Activated T-helper 2 cell treated with anti-CD3 and anti-CD28 coated beads, Interferon-gamma antibody, Interleukin-2, Interleukin-4, amounts not matched to agents 10 μg/mL and 5 μg/mL and 100 μg/mL, durations not matched to agents 14 hours and 24 hours and 36 hours (primary cell): ENCODE measurements around the gene CHST11. TPM values are rescaled to one million over a fixed set of nuclear protein-coding genes. Genes with fewer than 3 reads are reported as not detected.

ENCODE experiments used
- DNase-seq: peaks from one replicate; pipeline ENCODE4 v3.0.0; 2021; ENCODE audit warnings: low spot score
- H3K27ac Mint-ChIP-seq: one replicate; pipeline ENCODE4 v1.8.0; 2021; ENCODE audit warnings: mixed read lengths
- H3K27me3 Mint-ChIP-seq: one replicate; pipeline ENCODE4 v1.8.0; 2021; ENCODE audit warnings: low read depth, mixed read lengths
- H3K36me3 Mint-ChIP-seq: one replicate; pipeline ENCODE4 v1.8.0; 2021; ENCODE audit warnings: low read depth, mixed read lengths
- H3K4me1 Mint-ChIP-seq: one replicate; pipeline ENCODE4 v1.8.0; 2021; ENCODE audit warnings: low read depth, mixed read lengths
- H3K4me3 Mint-ChIP-seq: one replicate; pipeline ENCODE4 v1.8.0; 2021; ENCODE audit warnings: low read depth, mild to moderate bottlenecking, moderate library complexity, mixed read lengths
- H3K9me3 Mint-ChIP-seq: one replicate; pipeline ENCODE4 v1.8.0; 2021; ENCODE audit warnings: mixed read lengths
- intact Hi-C: fragments of 100-400 bp; cut with micrococcal nuclease; formaldehyde crosslinking; loops from one replicate; pipeline ENCODE4 v1.15.1; 2023
- total RNA-seq: library from RNA; stranded (reverse); gene quantifications from 2 replicates; pipeline ENCODE4 v1.2.3, GENCODE V29; 2022

Gene CHST11
- total RNA-seq, 1 donor from 2014 or later = 50.6 TPM

DNA sequence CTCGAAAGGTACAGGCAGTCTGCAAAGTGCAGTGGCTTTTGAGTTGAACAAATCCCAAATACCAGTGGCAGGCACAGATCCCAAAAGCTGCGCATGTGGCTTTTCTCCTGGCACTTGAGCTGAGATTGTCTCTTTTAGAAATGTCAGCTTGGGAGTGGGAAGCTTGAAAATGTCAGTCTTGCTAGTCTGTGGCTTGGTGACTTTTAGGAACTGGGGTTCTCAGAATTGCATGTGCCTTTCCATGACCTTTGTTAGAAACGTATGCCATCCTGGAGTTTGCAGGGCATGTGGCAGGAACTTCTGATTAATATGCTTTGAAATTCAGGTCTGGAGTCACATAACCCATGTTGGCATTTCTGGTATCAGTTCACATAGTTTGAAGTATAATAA is 182.1 kb downstream of the CHST11 start:
- Mint-ChIP-seq H3K4me3 (no peak overlapping the region), H3K27me3 (no peaks in the 10 kb centered on the region), H3K36me3 (peaks cover 58% of the 10 kb centered on the region), H3K4me1 (peaks cover 51% of the 10 kb centered on the region), H3K27ac (peak overlapping the region; percentile 46), H3K9me3 (peaks cover 15% of the 10 kb centered on the region)
- intact Hi-C loops = no loop called here
- DNase-seq = no peak

DNA sequence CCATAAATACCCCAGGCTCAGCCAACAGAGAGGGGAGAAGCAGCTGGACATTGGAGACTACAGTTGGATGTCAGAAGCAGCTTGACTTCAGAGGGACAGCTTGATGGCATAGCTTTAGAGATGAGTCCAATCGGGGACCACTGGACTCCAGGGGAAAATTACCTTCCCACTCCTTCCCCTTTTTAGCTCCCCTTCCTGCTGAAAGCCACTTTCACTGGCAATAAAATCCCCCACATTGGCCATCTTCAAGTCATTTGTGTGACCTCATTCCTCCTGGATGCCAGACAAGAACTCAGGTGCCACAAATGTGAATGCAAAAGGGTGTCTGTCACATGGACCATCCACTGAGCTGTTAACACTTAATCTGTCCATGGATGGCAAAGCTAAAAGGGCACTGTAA is 184.2 kb downstream of the CHST11 start:
- Mint-ChIP-seq H3K4me1 (peaks cover 55% of the 10 kb centered on the region), H3K36me3 (peaks cover 59% of the 10 kb centered on the region), H3K27me3 (no peaks in the 10 kb centered on the region), H3K27ac (no peak overlapping the region), H3K4me3 (no peak overlapping the region), H3K9me3 (peaks cover 15% of the 10 kb centered on the region)
- intact Hi-C loops = no loop called here
- DNase-seq = no peak

DNA sequence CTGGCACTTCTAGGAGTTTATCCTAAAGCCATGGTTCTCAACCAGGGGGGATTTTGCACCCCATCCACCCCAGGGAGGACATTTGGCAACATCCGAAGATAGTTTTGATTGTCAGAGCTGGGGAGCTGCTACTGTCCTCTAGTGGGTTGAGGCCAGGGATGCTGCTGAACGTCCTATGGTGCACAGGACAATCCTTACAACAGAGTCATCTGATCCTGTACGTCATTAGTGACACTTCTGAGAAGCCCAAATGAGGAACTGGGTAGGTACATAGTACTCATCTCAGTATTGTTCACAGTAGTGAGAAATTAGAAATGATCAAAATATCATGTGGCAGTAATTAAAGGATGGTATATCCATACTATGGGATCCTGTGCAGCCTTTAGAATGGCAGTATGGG is 185.1 kb downstream of the CHST11 start:
- Mint-ChIP-seq H3K27me3 (no peaks in the 10 kb centered on the region), H3K4me3 (no peak overlapping the region), H3K36me3 (peaks cover 61% of the 10 kb centered on the region), H3K27ac (no peak overlapping the region), H3K9me3 (peaks cover 15% of the 10 kb centered on the region), H3K4me1 (peaks cover 51% of the 10 kb centered on the region)
- DNase-seq = no peak
- intact Hi-C loops = no loop called here

DNA sequence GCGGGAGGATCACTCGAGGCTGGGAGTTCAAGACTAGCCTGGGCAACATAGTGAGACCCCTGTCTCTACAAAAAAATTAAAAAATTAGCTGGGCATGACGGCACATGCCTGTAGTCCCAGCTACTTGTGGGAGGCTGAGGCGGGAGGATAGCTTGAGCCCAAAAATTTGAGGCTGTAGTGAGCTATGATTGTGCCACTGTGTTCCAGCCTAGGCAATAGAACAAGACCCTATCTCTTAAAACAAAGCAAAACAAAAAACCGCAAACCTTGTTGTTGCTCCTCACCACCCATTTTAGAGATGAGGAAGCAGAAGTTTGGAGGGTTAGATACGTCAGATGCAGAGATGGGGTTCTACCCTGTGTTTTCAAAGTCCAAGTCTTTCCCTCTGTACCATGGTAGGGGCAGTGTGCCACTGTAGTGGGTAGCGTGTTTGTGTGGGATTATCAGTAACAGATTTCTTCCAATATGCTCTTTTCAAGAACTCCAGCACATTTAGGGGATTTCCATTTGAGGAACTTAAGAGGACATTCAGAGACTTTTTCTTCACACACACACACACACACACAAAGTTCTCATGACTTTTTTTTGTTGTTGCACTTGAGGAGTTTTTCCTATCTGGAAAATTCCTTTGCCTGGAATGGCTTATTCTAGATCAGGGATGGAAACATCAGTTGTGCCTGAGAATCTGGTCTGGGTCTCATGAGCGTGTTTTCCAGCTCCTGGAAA is 186.5 kb downstream of the CHST11 start:
- H3K4me3 Mint-ChIP-seq = no peak overlapping the region

DNA sequence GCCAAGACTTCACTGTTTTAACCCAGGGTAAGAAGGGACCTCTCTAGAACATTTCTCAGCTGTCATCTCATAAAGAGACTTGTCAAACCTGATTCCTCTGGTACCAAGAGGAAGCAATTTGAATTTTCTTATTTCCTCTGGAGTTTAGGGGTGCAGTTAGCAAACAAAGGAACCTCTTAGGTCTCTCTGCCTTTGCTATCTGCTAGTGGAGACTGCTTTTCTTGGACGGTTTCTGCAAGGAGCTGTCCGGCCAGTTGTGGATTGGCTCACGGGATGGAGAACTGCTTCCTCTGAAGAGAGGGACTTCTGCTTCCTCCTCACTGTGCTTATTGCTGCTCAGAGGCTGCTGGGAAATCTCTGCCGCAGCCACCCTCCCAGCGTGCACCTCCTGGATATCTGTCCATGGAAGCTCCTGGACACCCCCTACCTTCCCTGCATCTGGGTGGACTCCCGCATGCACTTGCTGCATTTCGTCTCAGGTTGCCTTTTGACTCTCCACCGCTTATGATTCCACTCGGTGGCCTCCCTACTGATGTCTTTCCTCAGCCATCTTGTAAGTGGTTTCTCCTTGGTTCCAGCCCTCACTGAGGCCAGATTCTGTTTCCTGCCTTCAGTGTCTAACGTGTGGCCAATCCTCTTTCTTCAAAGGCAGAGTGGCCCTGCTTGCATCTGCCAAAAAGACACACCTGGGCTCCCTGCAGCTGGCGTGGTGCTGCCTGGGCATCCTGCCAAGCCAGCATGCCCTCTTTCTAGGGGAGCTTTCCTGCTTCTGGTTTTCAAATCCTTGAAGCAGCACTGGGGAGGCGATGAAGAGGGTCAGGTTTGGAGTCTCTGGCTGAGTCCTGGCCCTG is 187.3 kb downstream of the CHST11 start:
- H3K27me3 Mint-ChIP-seq = no peaks in the 10 kb centered on the region
- intact Hi-C loops = no loop called here
- peak overlapping the region; percentile 40 for H3K27ac Mint-ChIP-seq
- H3K36me3 Mint-ChIP-seq = peaks cover 62% of the 10 kb centered on the region
- DNase-seq = no peak
- H3K4me3 Mint-ChIP-seq = no peak overlapping the region
- peaks cover 15% of the 10 kb centered on the region for H3K9me3 Mint-ChIP-seq
- peaks cover 36% of the 10 kb centered on the region for H3K4me1 Mint-ChIP-seq

More for the DNA sequence above, 186.5 kb downstream of the CHST11 start:
- DNase-seq = no peak
- Mint-ChIP-seq H3K4me1 (peaks cover 43% of the 10 kb centered on the region), H3K36me3 (peaks cover 63% of the 10 kb centered on the region), H3K27me3 (no peaks in the 10 kb centered on the region), H3K9me3 (peaks cover 15% of the 10 kb centered on the region), H3K27ac (peak overlapping the region; percentile 40)
- intact Hi-C loops = no loop called here

DNA sequence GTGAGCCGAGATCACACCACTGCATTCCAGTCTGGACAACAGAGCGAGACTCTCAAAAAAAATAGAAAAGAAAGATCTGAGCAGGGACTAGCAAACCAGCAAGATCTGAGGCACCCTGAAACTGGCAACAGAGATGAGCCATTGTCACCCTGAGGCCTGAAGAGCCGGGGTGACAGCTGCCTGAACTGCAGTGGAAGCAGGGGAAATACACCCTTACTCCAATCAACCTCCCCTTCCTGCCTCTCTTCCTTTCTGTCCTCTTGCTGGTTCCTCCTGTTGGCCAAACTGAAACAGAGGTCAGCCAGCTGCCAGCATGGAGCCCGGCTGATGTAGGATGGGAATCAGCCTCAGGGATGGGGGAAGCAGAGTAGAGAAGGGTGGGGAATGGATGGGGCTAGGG is 192.0 kb downstream of the CHST11 start:
- H3K9me3 Mint-ChIP-seq = no peaks in the 10 kb centered on the region
- H3K4me1 Mint-ChIP-seq = peaks cover 29% of the 10 kb centered on the region
- no peak overlapping the region for H3K4me3 Mint-ChIP-seq
- no peaks in the 10 kb centered on the region for H3K27me3 Mint-ChIP-seq
- DNase-seq = no peak
- intact Hi-C loops = no loop called here
- no peak overlapping the region for H3K27ac Mint-ChIP-seq
- H3K36me3 Mint-ChIP-seq = peaks cover 38% of the 10 kb centered on the region

DNA sequence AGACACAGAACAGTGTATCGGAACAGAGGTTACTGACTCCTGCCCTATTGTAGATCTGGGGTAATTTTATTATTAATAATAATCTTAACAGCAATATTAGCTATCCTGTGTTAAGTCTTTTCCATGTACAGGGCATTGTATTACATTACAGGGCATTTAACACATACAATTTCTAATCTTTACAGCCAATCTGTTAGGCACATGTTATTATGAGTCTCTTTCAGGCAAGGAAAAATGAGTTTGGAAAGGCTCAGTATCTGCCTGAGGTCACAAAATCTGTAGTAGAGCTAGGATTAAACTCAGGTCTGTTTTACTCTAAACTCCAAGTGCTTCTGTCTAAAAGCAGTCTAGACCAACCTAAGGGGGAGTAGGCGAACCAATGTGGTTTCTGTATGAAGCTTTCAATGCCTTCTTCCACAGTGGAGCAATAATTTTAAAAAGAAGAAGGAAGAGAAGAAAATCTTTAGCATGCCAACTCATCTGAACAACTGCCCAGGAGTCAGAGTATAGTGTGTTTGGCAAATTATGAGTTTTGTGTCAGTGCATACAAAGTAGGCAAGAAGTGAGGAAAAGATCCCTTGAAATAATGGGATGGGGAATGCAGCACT is 192.6 kb downstream of the CHST11 start:
- Mint-ChIP-seq H3K36me3 (peaks cover 36% of the 10 kb centered on the region), H3K9me3 (no peaks in the 10 kb centered on the region)

DNA sequence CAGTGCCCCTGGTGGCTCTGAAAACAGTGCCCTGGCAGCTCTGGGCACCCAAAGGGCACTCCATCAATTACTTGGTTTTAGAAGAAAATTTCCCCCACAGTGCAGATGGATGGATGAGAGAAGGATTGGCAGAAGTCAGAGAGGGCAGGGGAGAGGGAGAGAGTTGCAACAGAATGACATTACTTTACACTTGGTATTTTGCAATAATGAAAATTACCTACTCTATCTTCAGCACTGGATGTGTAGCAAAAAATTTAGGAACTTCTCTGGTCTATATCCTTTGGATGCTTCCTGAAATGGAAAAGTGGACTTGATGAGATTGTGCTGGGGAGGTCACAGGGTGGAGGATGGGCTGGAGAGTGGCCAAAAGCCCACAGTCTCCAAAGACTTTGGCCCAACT is 193.2 kb downstream of the CHST11 start:
- intact Hi-C loops = no loop called here
- Mint-ChIP-seq H3K36me3 (peaks cover 34% of the 10 kb centered on the region), H3K4me3 (no peak overlapping the region), H3K4me1 (peaks cover 24% of the 10 kb centered on the region), H3K9me3 (no peaks in the 10 kb centered on the region), H3K27me3 (no peaks in the 10 kb centered on the region), H3K27ac (no peak overlapping the region)
- DNase-seq = no peak

More for the DNA sequence above, 192.6 kb downstream of the CHST11 start:
- no peak overlapping the region for H3K4me3 Mint-ChIP-seq
- no peaks in the 10 kb centered on the region for H3K27me3 Mint-ChIP-seq
- H3K4me1 Mint-ChIP-seq = peaks cover 27% of the 10 kb centered on the region
- intact Hi-C loops = no loop called here
- DNase-seq = no peak
- H3K27ac Mint-ChIP-seq = no peak overlapping the region

DNA sequence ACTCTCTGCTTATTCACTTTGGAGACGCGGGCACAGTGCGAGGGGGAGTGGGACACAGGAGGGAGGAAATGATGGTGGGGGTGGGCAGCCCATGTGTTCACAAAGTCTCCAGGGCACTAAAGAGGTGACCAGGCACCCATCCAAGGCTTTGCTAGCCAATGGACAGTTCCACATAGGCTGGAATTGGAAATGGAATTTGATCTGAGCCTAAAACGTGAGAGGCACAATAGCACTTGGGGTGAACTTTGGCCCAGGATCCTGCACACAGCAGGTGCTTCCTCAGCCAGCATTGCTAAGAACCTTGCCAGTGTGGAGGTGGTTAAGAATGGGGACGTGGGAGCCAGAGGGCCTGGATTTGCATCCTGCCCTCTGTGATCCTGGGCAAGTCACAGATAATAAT is 193.8 kb downstream of the CHST11 start:
- H3K9me3 Mint-ChIP-seq = no peaks in the 10 kb centered on the region
- H3K27ac Mint-ChIP-seq = no peak overlapping the region
- H3K27me3 Mint-ChIP-seq = no peaks in the 10 kb centered on the region
- peaks cover 24% of the 10 kb centered on the region for H3K4me1 Mint-ChIP-seq
- DNase-seq = no peak
- intact Hi-C loops = no loop called here
- H3K36me3 Mint-ChIP-seq = peaks cover 34% of the 10 kb centered on the region
- no peak overlapping the region for H3K4me3 Mint-ChIP-seq

DNA sequence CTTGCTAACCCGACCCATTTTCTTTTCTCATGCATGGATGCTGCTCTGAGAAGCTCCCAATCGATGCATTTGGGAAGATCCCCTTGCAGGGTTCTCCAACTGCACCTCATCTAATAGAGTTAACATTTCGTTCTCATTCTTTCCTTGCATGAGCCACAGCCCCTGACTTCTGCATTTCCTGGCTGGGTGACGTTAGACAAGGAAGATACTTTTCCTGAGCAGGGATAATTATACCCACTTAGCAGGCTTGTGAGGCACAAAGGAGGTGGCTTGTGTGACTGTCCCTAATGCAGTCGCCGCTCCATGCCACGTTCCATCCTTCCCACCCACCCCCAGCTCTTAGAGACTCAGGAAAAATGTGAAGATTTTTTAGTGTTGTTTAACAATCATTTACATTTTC is 195.1 kb downstream of the CHST11 start:
- H3K36me3 Mint-ChIP-seq = peaks cover 22% of the 10 kb centered on the region
- H3K27me3 Mint-ChIP-seq = no peaks in the 10 kb centered on the region
- no peak overlapping the region for H3K4me3 Mint-ChIP-seq
- no peak overlapping the region for H3K27ac Mint-ChIP-seq
- H3K9me3 Mint-ChIP-seq = no peaks in the 10 kb centered on the region
- no peak for DNase-seq
- intact Hi-C loops = no loop called here
- H3K4me1 Mint-ChIP-seq = peaks cover 21% of the 10 kb centered on the region

DNA sequence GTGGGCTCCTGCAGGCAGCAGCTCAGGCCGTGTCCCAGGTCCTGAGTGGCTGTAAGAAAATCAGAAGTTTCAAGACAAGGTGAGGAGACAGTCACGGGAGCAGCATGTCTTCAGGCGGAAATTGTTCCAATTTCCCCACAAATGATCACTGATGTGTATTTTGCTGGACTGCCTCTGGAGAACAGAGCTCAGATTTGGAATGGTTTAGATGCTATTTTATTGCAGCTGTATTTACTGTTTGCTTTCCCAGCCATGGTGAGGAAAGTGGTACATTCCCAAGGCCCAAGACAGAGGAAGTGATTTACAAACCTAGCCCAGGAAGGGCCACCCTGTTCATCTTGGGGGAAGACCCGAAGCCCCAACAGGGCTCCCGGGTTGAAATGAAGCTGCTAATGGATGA is 195.6 kb downstream of the CHST11 start:
- Mint-ChIP-seq H3K9me3 (no peaks in the 10 kb centered on the region), H3K27ac (no peak overlapping the region), H3K4me3 (no peak overlapping the region), H3K4me1 (peaks cover 21% of the 10 kb centered on the region), H3K27me3 (no peaks in the 10 kb centered on the region), H3K36me3 (peaks cover 20% of the 10 kb centered on the region)
- no peak for DNase-seq
- intact Hi-C loops = no loop called here

DNA sequence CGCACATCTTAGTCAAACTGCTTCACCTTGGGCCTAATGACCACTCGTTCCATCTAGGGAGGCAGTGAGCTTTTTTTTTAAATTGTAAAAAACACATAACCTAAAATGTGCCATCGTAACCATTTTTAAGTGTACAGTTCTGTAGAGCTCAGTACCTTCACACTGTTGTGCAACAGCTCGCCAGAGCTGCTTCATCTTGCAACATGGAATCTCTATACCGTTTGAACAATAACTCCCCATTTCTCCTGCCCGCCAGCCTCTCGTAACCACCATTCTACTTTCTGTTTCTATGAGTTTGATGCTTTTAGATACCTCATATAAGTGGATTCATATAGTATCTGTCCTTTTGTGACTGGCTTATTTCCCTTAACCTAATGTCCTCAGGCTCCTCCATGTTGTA is 196.2 kb downstream of the CHST11 start:
- H3K4me1 Mint-ChIP-seq = peaks cover 21% of the 10 kb centered on the region
- no peaks in the 10 kb centered on the region for H3K9me3 Mint-ChIP-seq
- no peaks in the 10 kb centered on the region for H3K27me3 Mint-ChIP-seq
- peaks cover 15% of the 10 kb centered on the region for H3K36me3 Mint-ChIP-seq
- DNase-seq = no peak
- intact Hi-C loops = no loop called here
- no peak overlapping the region for H3K27ac Mint-ChIP-seq
- no peak overlapping the region for H3K4me3 Mint-ChIP-seq
